ENCODE results near the gene DAB2IP.

GRCh38 chr9:121758693-121759092, 107.3 kb downstream of the DAB2IP start:
- no peak for TF ChIP-seq CTCF (conservative IDR thresholded peaks at IDR 0.05)
- TF ChIP-seq EZH2 (IDR thresholded peaks at IDR 0.05; ENCODE audit: low read depth) = no peak

All from PC-9 (cell line).